C4-2B (cell line): ENCODE measurements around the gene TTC21B.

Experiments used
- ZFX ChIP-seq: fragments of 450-650 bp; IDR thresholded peaks from 2 replicates; pipeline ENCODE4 v1.6.1; 2017
- TF ChIP-seq, protein P1 (sequence below): fragments of 450-650 bp; conservative IDR thresholded peaks from 2 replicates; pipeline ENCODE4 v1.5.1; 2017; ENCODE audit warnings: mild to moderate bottlenecking

DNA sequence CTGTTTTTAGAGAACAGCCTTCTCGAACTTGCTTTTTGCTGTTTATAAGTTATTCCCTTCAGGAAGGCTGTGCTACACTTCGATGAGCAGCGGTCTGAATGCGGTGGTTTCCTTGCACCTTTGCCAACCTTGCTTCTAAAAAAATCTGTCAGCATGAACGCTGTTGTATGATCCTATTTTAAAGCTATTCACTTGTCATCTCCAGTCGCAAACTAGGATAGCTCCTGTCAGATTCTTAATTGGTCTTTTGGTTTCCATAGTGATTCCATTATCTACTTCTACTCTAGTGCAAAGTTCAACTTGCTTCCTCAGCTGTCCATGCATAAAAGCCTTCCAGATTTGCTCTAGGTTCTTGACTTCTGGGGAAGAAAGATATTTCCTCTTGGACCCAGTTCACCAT, 83.2 kb downstream of the TTC21B start:
- TF ChIP-seq, protein P1, sequence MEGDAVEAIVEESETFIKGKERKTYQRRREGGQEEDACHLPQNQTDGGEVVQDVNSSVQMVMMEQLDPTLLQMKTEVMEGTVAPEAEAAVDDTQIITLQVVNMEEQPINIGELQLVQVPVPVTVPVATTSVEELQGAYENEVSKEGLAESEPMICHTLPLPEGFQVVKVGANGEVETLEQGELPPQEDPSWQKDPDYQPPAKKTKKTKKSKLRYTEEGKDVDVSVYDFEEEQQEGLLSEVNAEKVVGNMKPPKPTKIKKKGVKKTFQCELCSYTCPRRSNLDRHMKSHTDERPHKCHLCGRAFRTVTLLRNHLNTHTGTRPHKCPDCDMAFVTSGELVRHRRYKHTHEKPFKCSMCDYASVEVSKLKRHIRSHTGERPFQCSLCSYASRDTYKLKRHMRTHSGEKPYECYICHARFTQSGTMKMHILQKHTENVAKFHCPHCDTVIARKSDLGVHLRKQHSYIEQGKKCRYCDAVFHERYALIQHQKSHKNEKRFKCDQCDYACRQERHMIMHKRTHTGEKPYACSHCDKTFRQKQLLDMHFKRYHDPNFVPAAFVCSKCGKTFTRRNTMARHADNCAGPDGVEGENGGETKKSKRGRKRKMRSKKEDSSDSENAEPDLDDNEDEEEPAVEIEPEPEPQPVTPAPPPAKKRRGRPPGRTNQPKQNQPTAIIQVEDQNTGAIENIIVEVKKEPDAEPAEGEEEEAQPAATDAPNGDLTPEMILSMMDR = no peak
- no peak for TF ChIP-seq ZFX
